B cell (primary cell): ENCODE results near the gene SLC15A3. TPM values are rescaled to one million over a fixed set of nuclear protein-coding genes. Genes with fewer than 3 reads are reported as not detected.
A peak's percentile ranks its signal among the peaks of the same experiment; 100 is the strongest.

Experiments
- ATAC-seq: fragments of 200-7000 bp; cut with Tn5 transposase; one replicate; pipeline ENCODE4 v1.10.0; 2021; ENCODE audit warnings: low read depth, mild to moderate bottlenecking, moderate number of reproducible peaks, moderate library complexity
- CTCF ChIA-PET: fragments of 350-600 bp; sonication (Branson Sonifier 250); formaldehyde crosslinking; loops from one replicate; lab custom pipeline; 2021; ENCODE audit warnings: antibody characterized with exemption, inconsistent platforms; lab: Charles Lee
- POLR2A ChIA-PET: fragments of 350-600 bp; sonication (Branson Sonifier 250); formaldehyde crosslinking; loops from one replicate; lab custom pipeline; 2021; ENCODE audit warnings: antibody characterized with exemption; lab: Charles Lee
- DNase-seq: peaks from one replicate; pipeline ENCODE4 v3.0.0; 2013
- H2AFZ ChIP-seq: 2 replicates; pipeline ENCODE4 v1.6.1; 2012; ENCODE audit warnings: mild to moderate bottlenecking, low read depth, low read length; ENCODE audit not compliant: insufficient read depth, poor library complexity, severe bottlenecking
- H3K27ac ChIP-seq, 2 donors: 1 replicate in 1 of 2; 2 replicates in 1 of 2; pipeline ENCODE4 v1.5.1; 2012 to 2013; ENCODE audit warnings: low read length in 2 of 2, mild to moderate bottlenecking in 2 of 2, moderate library complexity in 1 of 2
- H3K27me3 ChIP-seq, 4 experiments: fragments of 200-600 bp in 1 of 4; sonication (generic) in 1 of 4; replicated peaks in 1 of 4; 1 replicate in 2 of 4; 2 replicates in 2 of 4; pipeline versions ENCODE4 v1.6.1 to v1.7.0; 2013 to 2016; ENCODE audit warnings: low read length in 3 of 4, mild to moderate bottlenecking in 2 of 4, mixed read lengths in 1 of 4, moderate library complexity in 1 of 4; ENCODE audit not compliant: insufficient read depth in 4 of 4, control insufficient read depth in 3 of 4; ENCODE audit errors: control extremely low read depth in 1 of 4
- H3K36me3 ChIP-seq, 2 experiments: replicated peaks in 1 of 2; 1 replicate in 1 of 2; 2 replicates in 1 of 2; pipeline versions ENCODE4 v1.6.1 to v1.7.1; 2013; ENCODE audit warnings: low read length in 1 of 2; ENCODE audit not compliant: insufficient read depth in 2 of 2, control insufficient read depth in 1 of 2; ENCODE audit errors: control extremely low read depth in 1 of 2, extremely low read depth in 1 of 2
- H3K4me1 ChIP-seq, 2 donors: fragments of 200-600 bp in 1 of 2; sonication (generic) in 1 of 2; 1 replicate in 1 of 2; 2 replicates in 1 of 2; pipeline versions ENCODE4 v1.5.1 to v1.6.1; 2013 to 2017; ENCODE audit warnings: low read length in 2 of 2; ENCODE audit not compliant: control insufficient read depth in 2 of 2, insufficient read depth in 2 of 2
- H3K4me2 ChIP-seq: replicated peaks from 2 replicates; pipeline ENCODE3; 2012; ENCODE audit warnings: mild to moderate bottlenecking, low read depth, low read length; ENCODE audit not compliant: poor library complexity, severe bottlenecking
- H3K4me3 ChIP-seq, 5 experiments: fragments of 200-600 bp in 1 of 5; sonication (generic) in 1 of 5; 1 replicate in 3 of 5; 2 replicates in 2 of 5; pipeline versions ENCODE4 v1.5.1 to v1.7.0; 2011 to 2016; ENCODE audit warnings: low read length in 4 of 5, mild to moderate bottlenecking in 4 of 5, low read depth in 2 of 5, control low read depth in 1 of 5, moderate library complexity in 1 of 5; ENCODE audit not compliant: insufficient read depth in 1 of 5; ENCODE audit errors: control extremely low read depth in 1 of 5, extremely low read depth in 1 of 5
- H3K79me2 ChIP-seq: fragments of 200-600 bp; sonication (generic); one replicate; pipeline ENCODE4 v1.6.0; 2016; ENCODE audit warnings: low read length; ENCODE audit not compliant: control insufficient read depth, insufficient read depth
- H3K9ac ChIP-seq: fragments of 200-600 bp; sonication (generic); 2 replicates; pipeline ENCODE4 v1.6.1; 2017; ENCODE audit warnings: mild to moderate bottlenecking, low read length, moderate library complexity
- H3K9me3 ChIP-seq, 3 donors: one replicate each; pipeline versions ENCODE4 v1.6.1 to v1.7.1; 2013; ENCODE audit warnings: low read length in 2 of 3; ENCODE audit not compliant: control insufficient read depth in 2 of 3, insufficient read depth in 1 of 3; ENCODE audit errors: control extremely low read depth in 1 of 3
- H4K20me1 ChIP-seq: 2 replicates; pipeline ENCODE4 v1.6.0; 2012; ENCODE audit warnings: mild to moderate bottlenecking, low read length; ENCODE audit not compliant: insufficient read depth, control insufficient read depth, poor library complexity, severe bottlenecking
- H3K27ac Mint-ChIP-seq: one replicate; pipeline ENCODE4 v1.8.0; 2021; ENCODE audit warnings: mixed read lengths
- H3K27me3 Mint-ChIP-seq: one replicate; pipeline ENCODE4 v1.8.0; 2021; ENCODE audit warnings: mixed read lengths
- H3K4me1 Mint-ChIP-seq: one replicate; pipeline ENCODE4 v1.8.0; 2021; ENCODE audit warnings: mixed read lengths
- H3K4me3 Mint-ChIP-seq: one replicate; pipeline ENCODE4 v1.8.0; 2021; ENCODE audit warnings: mixed read lengths
- H3K9me3 Mint-ChIP-seq: one replicate; pipeline ENCODE4 v1.8.0; 2022; ENCODE audit warnings: mixed read lengths; ENCODE audit not compliant: insufficient read depth
- EZH2 ChIP-seq: IDR thresholded peaks from 2 replicates; pipeline ENCODE4 v1.6.1; 2012; ENCODE audit warnings: borderline replicate concordance, low read depth, mild to moderate bottlenecking, moderate library complexity, low read length; ENCODE audit not compliant: insufficient read depth, poor library complexity, severe bottlenecking
- WGBS: methylation state at CpG from one replicate; pipeline ENCODE4 v1.1.5; 2013; ENCODE audit warnings: missing lambda C conversion rate; ENCODE audit not compliant: insufficient coverage; 5-methylcytosine and 5-hydroxymethylcytosine counted together
- intact Hi-C: fragments of 100-400 bp; cut with micrococcal nuclease; formaldehyde crosslinking; loops from one replicate; pipeline ENCODE4 v1.10.0; 2022
- polyA plus RNA-seq: library from polyadenylated mRNA; depleted of rRNA; stranded (reverse); fragments of >200 nt; gene quantifications from 2 replicates; pipeline ENCODE4 v1.2.3, GENCODE V29; 2012
- small RNA-seq: library from RNA; depleted of rRNA; stranded (forward); fragments of <200 nt; gene quantifications from one replicate; pipeline ENCODE3, GENCODE V24; 2012; ENCODE audit warnings: low replicate concordance, low read depth; ENCODE audit not compliant: insufficient read length
- total RNA-seq, 2 donors: library from RNA; stranded (reverse); fragments of 120-200 nt in 1 of 2; gene quantifications; 1 replicate in 1 of 2; 2 replicates in 1 of 2; pipeline versions ENCODE4 v1.2.3 to v1.2.4, GENCODE V29; 2013 to 2022
- TF ChIP-seq, protein P1 (sequence below): fragments of 200-600 bp; IDR thresholded peaks from one replicate; pipeline ENCODE4 v1.8.0; 2022; ENCODE audit warnings: antibody characterized with exemption, mild to moderate bottlenecking

Gene SLC15A3
- total and polyA plus RNA-seq, 2 donors (not counting 1 experiment from before 2014, with no cell fraction given) = 61.5 to 91.4 TPM

GRCh38 chr11:60887556-60887955 is 64.4 kb downstream of the SLC15A3 start:
- no peaks in the 10 kb centered on the region for H3K27me3 Mint-ChIP-seq
- intact Hi-C loops = loop anchor here (1.0 kb wide), 1 partner anchor 56 kb away; no protein-coding TSS in a partner anchor
- no peaks in the 10 kb centered on the region for H3K79me2 ChIP-seq
- no peaks in the 10 kb centered on the region for H3K27me3 ChIP-seq
- no peak for ATAC-seq
- H3K4me3 ChIP-seq = no peak overlapping the region
- H3K4me3 Mint-ChIP-seq = no peak overlapping the region
- H3K27ac Mint-ChIP-seq = no peak overlapping the region
- 60% methylated on average over 5 of the region's 5 CpGs for whole genome bisulfite sequencing
- H3K4me1 ChIP-seq = no peaks in the 10 kb centered on the region
- peak; percentile 30 for DNase-seq
- ChIA-PET POLR2A (no interaction called here), CTCF (interaction anchor here (1.0 to 1.8 kb wide), 9 partner anchors 11 to 623 kb away, joined by 3 to 30 read pairs (median 4); partner anchors contain the start of gene PTGDR2)
- no peaks in the 10 kb centered on the region for H3K4me1 Mint-ChIP-seq
- peaks cover 0 to 24% of the 10 kb centered on the region in 2 experiments for H3K36me3 ChIP-seq
- no peak overlapping the region for H2AFZ ChIP-seq
- H4K20me1 ChIP-seq = no peaks in the 10 kb centered on the region
- H3K4me2 ChIP-seq = no peak overlapping the region
- TF ChIP-seq EZH2 = no peak
- TF ChIP-seq, protein P1, sequence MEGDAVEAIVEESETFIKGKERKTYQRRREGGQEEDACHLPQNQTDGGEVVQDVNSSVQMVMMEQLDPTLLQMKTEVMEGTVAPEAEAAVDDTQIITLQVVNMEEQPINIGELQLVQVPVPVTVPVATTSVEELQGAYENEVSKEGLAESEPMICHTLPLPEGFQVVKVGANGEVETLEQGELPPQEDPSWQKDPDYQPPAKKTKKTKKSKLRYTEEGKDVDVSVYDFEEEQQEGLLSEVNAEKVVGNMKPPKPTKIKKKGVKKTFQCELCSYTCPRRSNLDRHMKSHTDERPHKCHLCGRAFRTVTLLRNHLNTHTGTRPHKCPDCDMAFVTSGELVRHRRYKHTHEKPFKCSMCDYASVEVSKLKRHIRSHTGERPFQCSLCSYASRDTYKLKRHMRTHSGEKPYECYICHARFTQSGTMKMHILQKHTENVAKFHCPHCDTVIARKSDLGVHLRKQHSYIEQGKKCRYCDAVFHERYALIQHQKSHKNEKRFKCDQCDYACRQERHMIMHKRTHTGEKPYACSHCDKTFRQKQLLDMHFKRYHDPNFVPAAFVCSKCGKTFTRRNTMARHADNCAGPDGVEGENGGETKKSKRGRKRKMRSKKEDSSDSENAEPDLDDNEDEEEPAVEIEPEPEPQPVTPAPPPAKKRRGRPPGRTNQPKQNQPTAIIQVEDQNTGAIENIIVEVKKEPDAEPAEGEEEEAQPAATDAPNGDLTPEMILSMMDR = no peak
- H3K9ac ChIP-seq = no peak overlapping the region
- no peak overlapping the region for H3K27ac ChIP-seq
- no peaks in the 10 kb centered on the region for H3K9me3 ChIP-seq
- H3K9me3 Mint-ChIP-seq = no peaks in the 10 kb centered on the region

Small RNAs within 50 kb of the gene (small RNA-seq; reads per million reads assigned to genes)
- not detected for gene RNU6-933P

Other genes starting within 250 kb of the SLC15A3 start
- gene MS4A18, start 227.5 kb downstream of the SLC15A3 start, total RNA-seq = not detected in 2 replicates
- gene MS4A18, start 227.5 kb downstream of the SLC15A3 start, polyA plus RNA-seq = not detected in 2 replicates
- gene MS4A15, start 195.3 kb downstream of the SLC15A3 start, total RNA-seq = not detected in 2 replicates
- not detected in 2 replicates for gene MS4A15, start 195.3 kb downstream of the SLC15A3 start, polyA plus RNA-seq
- gene MS4A10, start 166.8 kb downstream of the SLC15A3 start, total RNA-seq = not detected in 2 replicates
- gene MS4A10, start 166.8 kb downstream of the SLC15A3 start, polyA plus RNA-seq = not detected in 2 replicates
- 9.5 and 10.5 TPM in 2 replicates for gene CCDC86, start 110.1 kb downstream of the SLC15A3 start, total RNA-seq
- gene CCDC86, start 110.1 kb downstream of the SLC15A3 start, polyA plus RNA-seq = 9.6 and 12.4 TPM in 2 replicates
- 0.27 TPM in 1 of 2 replicates, not detected in the other for gene PTGDR2, start 96.2 kb downstream of the SLC15A3 start, total RNA-seq
- 0.03 and 0.04 TPM in 2 replicates for gene PTGDR2, start 96.2 kb downstream of the SLC15A3 start, polyA plus RNA-seq
- gene ZP1, start 84.6 kb downstream of the SLC15A3 start, total RNA-seq = not detected in 2 replicates
- 0.06 TPM in 1 of 2 replicates, not detected in the other for gene ZP1, start 84.6 kb downstream of the SLC15A3 start, polyA plus RNA-seq
- gene PRPF19, start 45.6 kb downstream of the SLC15A3 start, total RNA-seq = 80.4 and 89.9 TPM in 2 replicates
- 24.3 and 41.8 TPM in 2 replicates for gene PRPF19, start 45.6 kb downstream of the SLC15A3 start, polyA plus RNA-seq
- 81.7 and 99.4 TPM in 2 replicates for gene TMEM109, start 38.0 kb downstream of the SLC15A3 start, total RNA-seq
- 19.3 and 32.0 TPM in 2 replicates for gene TMEM109, start 38.0 kb downstream of the SLC15A3 start, polyA plus RNA-seq
- 11.3 and 13.8 TPM in 2 replicates for gene TMEM132A, start 27.7 kb downstream of the SLC15A3 start, total RNA-seq
- gene TMEM132A, start 27.7 kb downstream of the SLC15A3 start, polyA plus RNA-seq = 0.89 and 1.2 TPM in 2 replicates
- 9.3 and 10.5 TPM in 2 replicates for gene CD6, start 19.5 kb upstream of the SLC15A3 start, total RNA-seq
- gene CD6, start 19.5 kb upstream of the SLC15A3 start, polyA plus RNA-seq = 13.6 and 13.7 TPM in 2 replicates
- 19.3 and 19.9 TPM in 2 replicates for gene CD5, start 150.3 kb upstream of the SLC15A3 start, total RNA-seq
- 7.6 and 8.9 TPM in 2 replicates for gene CD5, start 150.3 kb upstream of the SLC15A3 start, polyA plus RNA-seq
- gene VPS37C, start 209.2 kb upstream of the SLC15A3 start, total RNA-seq = 18.4 and 20.1 TPM in 2 replicates
- 5.9 and 6.4 TPM in 2 replicates for gene VPS37C, start 209.2 kb upstream of the SLC15A3 start, polyA plus RNA-seq